Caki2 (cell line): ENCODE data around the gene CAP1. TPM values are rescaled to one million over a fixed set of nuclear protein-coding genes. Genes with fewer than 3 reads are reported as not detected.
"Not testable (repeated sequence)": the region's sequence is repeated elsewhere in the genome, so short reads cannot be mapped to it uniquely, and the experiment has no call there.

Experiments used
- DNase-seq: peaks from one replicate; pipeline ENCODE4 v3.0.0-alpha.2; 2015; ENCODE audit warnings: low read depth
- in situ Hi-C: cut with HindIII; loops from 2 replicates; pipeline ENCODE4 v1.10.0; 2016; ENCODE audit warnings: low sequenced_read_pairs, low pct_unique_long_range_greater_than_20kb, mixed read lengths
- total RNA-seq: library from RNA; depleted of rRNA; stranded (reverse); fragments of >200 nt; shearing (Covaris generic); gene quantifications from 2 replicates; pipeline ENCODE4 v1.2.3, GENCODE V29; 2014; ENCODE audit warnings: low replicate concordance

Gene CAP1
- total RNA-seq, 1 experiment from 2014 or later, result 154 TPM

- DNase-seq, result no peak
- in situ Hi-C loops, result no loop called here
These were observed 39.4 kb downstream of the CAP1 start for GRCh38 chr1:40079774-40080400.

GRCh38 chr1:40081871-40082270, 41.3 kb downstream of the CAP1 start:
- no peak for DNase-seq
- in situ Hi-C loops, result no loop called here

- DNase-seq, result peak; percentile 64
- in situ Hi-C loops, result not testable (repeated sequence)
These were observed 44.2 kb downstream of the CAP1 start for GRCh38 chr1:40084750-40085149.

- no peak for DNase-seq
- in situ Hi-C loops, result no loop called here
These were observed 50.3 kb downstream of the CAP1 start for GRCh38 chr1:40090652-40091355.

- in situ Hi-C loops, result no loop called here
- DNase-seq, result no peak
These were observed 51.7 kb downstream of the CAP1 start for GRCh38 chr1:40092241-40092640.

GRCh38 chr1:40092706-40093639, 52.4 kb downstream of the CAP1 start:
- in situ Hi-C loops, result no loop called here
- DNase-seq, result no peak

GRCh38 chr1:40094466-40095110, 54.1 kb downstream of the CAP1 start:
- DNase-seq, result no peak
- in situ Hi-C loops, result no loop called here

- in situ Hi-C loops, result no loop called here
- DNase-seq, result no peak
These were observed 55.3 kb downstream of the CAP1 start for GRCh38 chr1:40095806-40096205.

GRCh38 chr1:40096646-40096976, 56.1 kb downstream of the CAP1 start:
- in situ Hi-C loops, result no loop called here
- DNase-seq, result no peak

- peak; percentile 73 for DNase-seq
- in situ Hi-C loops, result no loop called here
These were observed 56.7 kb downstream of the CAP1 start, which contains the start of gene PPT1 for GRCh38 chr1:40096977-40097782. Gene PPT1 (minus strand): TSS chr1:40097252. CDS start chr1:40097238, 14 bp downstream.

- DNase-seq, result no peak
- in situ Hi-C loops, result no loop called here
These were observed 61.5 kb downstream of the CAP1 start for GRCh38 chr1:40102038-40102437.

GRCh38 chr1:40102896-40103295, 62.4 kb downstream of the CAP1 start:
- in situ Hi-C loops, result no loop called here
- DNase-seq, result no peak

GRCh38 chr1:40105028-40105427, 64.5 kb downstream of the CAP1 start:
- in situ Hi-C loops, result no loop called here
- DNase-seq, result no peak

GRCh38 chr1:40107290-40107959, 66.9 kb downstream of the CAP1 start:
- DNase-seq, result no peak
- in situ Hi-C loops, result no loop called here

GRCh38 chr1:40110389-40110788, 69.9 kb downstream of the CAP1 start:
- DNase-seq, result no peak

GRCh38 chr1:40114400-40114799, 73.9 kb downstream of the CAP1 start:
- in situ Hi-C loops, result no loop called here
- DNase-seq, result no peak

More at GRCh38 chr1:40110389-40110788, 69.9 kb downstream of the CAP1 start:
- in situ Hi-C loops, result no loop called here

GRCh38 chr1:40120128-40120527, 79.6 kb downstream of the CAP1 start:
- in situ Hi-C loops, result no loop called here
- no peak for DNase-seq
